ENCODE data around the gene ATP9A.

The ATP9A gene

GRCh38 chr20:51697096-51697826 lies 70.9 kb downstream of the ATP9A start:
- no peak for DNase-seq (ENCODE audit: low read depth)
- TF ChIP-seq CTCF (IDR thresholded peaks at IDR 0.05; ENCODE audit: low read depth, low read length, missing control alignments) = no peak
- H3K4me3 ChIP-seq (ENCODE audit: low read depth, low read length) = no peak overlapping the region

GRCh38 chr20:51696304-51697071 lies 71.7 kb downstream of the ATP9A start:
- no peak for TF ChIP-seq CTCF (IDR thresholded peaks at IDR 0.05; ENCODE audit: low read depth, low read length, missing control alignments)
- DNase-seq (ENCODE audit: low read depth) = no peak
- H3K4me3 ChIP-seq (ENCODE audit: low read depth, low read length) = no peak overlapping the region

DNA sequence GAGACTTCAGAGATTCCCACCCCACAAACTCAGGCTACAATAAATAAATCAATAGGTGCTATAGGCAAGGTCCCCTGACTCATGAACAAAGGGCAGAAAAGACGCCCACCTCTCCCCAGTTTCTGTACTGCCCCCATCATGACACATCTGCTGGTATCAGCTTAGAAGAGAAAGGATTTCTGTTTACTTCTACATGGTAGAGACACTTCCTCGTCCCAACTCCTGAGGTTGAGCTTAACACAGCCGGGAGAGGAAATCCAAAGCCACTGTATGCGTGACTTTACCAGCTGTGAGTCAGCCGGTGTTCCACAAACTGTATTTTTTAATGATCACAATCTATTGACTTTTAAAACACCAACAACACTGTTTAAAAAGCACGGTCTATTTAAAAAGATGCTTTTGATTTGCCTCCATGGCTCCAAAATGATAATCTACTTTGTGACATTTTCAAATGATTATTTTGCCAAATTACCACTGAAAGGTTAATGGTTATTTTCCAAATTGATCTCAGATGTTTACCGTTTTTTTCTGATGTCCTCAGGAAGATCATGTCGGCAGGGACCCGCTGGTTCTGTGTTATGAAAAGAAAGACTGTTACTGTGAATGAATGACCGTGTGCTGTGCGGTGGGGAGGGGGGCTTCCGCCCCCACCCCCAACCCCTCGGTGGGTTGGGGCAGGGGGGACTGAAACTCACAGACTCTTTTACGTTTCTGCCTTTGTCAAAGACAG lies 72.5 kb downstream of the ATP9A start:
- no peak overlapping the region for H3K4me3 ChIP-seq (ENCODE audit: low read depth, low read length)
- no peak for DNase-seq (ENCODE audit: low read depth)

DNA sequence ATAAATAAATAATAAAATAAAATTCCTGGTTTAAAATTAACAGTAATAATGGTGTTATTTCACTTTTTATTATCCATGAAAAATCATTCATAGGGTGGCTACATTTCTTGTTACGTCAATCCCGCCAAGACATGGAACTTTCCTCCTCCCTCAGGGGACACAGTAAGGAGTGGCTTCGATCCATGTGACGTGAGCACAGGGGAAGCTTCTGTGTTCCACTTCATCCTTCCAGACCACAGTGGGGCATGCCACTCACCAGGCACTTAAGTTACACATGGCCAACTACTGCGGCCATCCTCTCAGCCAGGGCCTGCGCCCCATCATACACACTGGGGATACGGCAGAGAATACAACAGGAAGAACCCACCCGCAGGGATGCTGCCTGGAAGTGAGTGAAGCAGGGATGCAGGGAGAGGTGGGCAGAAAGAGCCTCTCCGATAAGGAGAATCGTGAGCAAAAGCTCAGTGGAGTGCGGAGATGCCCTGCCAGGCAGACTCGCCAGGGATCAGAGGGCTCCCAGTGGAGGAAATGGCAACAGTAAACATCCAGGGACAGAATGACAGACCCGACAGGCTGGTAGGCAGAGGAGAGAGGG lies 75.3 kb downstream of the ATP9A start:
- no peak for DNase-seq (ENCODE audit: low read depth)
- no peak for TF ChIP-seq CTCF (IDR thresholded peaks at IDR 0.05; ENCODE audit: low read depth, low read length, missing control alignments)
- no peak overlapping the region for H3K4me3 ChIP-seq (ENCODE audit: low read depth, low read length)

More for the DNA sequence above, 72.5 kb downstream of the ATP9A start:
- TF ChIP-seq CTCF (IDR thresholded peaks at IDR 0.05; ENCODE audit: low read depth, low read length, missing control alignments) = no peak

DNA sequence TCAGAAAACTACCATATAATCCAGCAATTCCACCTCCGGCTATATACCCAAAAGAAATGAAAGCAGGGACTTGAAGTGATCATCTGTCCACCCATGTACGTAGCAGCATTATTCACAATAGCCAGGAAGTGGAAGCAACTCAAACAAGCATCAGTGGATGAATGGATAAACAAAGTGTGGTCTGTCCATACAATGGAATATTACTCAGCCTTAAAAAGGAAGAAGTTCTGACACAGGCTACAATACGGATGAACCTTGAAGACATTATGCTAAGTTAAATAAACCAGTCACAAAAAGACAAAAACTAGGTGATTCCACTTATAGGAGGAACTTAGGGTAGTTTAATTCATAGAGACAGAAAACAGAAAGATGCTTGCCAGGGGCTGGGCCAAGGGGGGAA lies 76.5 kb downstream of the ATP9A start:
- no peak for DNase-seq (ENCODE audit: low read depth)
- no peak for TF ChIP-seq CTCF (IDR thresholded peaks at IDR 0.05; ENCODE audit: low read depth, low read length, missing control alignments)
- no peak overlapping the region for H3K4me3 ChIP-seq (ENCODE audit: low read depth, low read length)

GRCh38 chr20:51688600-51689244 lies 79.5 kb downstream of the ATP9A start:
- TF ChIP-seq CTCF (IDR thresholded peaks at IDR 0.05; ENCODE audit: low read depth, low read length, missing control alignments) = no peak
- no peak for DNase-seq (ENCODE audit: low read depth)
- H3K4me3 ChIP-seq (ENCODE audit: low read depth, low read length) = no peak overlapping the region
